Right lobe of liver (tissue), 6 donors: ENCODE results near the gene MYOC. TPM values are rescaled to one million over a fixed set of nuclear protein-coding genes. Genes with fewer than 3 reads are reported as not detected.

Experiments
- ATAC-seq, 4 donors: fragments of 200-7000 bp; cut with Tn5 transposase; one replicate each; pipeline ENCODE4 v1.9.1; 2020; ENCODE audit warnings: mild to moderate bottlenecking in 4 of 4, moderate library complexity in 4 of 4
- DNase-seq, 3 donors: peaks; one replicate each; pipeline ENCODE4 v3.0.0-alpha.2; 2020
- H3K27ac ChIP-seq, 3 donors: fragments of 200-600 bp; one replicate each; pipeline ENCODE4 v1.8.0; 2022
- H3K27me3 ChIP-seq, 2 donors: fragments of 200-600 bp; one replicate each; pipeline ENCODE4 v1.8.0; 2022
- H3K36me3 ChIP-seq, 4 donors: fragments of 200-600 bp; sonication (generic) in 1 of 4; one replicate each; pipeline versions ENCODE4 v1.5.1 to v1.8.0; 2017 to 2022; ENCODE audit warnings: control low read depth in 1 of 4
- H3K4me1 ChIP-seq, 4 donors: fragments of 200-600 bp; sonication (generic) in 1 of 4; one replicate each; pipeline versions ENCODE4 v1.5.1 to v1.8.0; 2017 to 2022; ENCODE audit warnings: control low read depth in 1 of 4
- H3K4me3 ChIP-seq, 3 donors: fragments of 200-600 bp; one replicate each; pipeline ENCODE4 v1.8.0; 2022
- H3K9me3 ChIP-seq, 4 donors: fragments of 200-600 bp; sonication (generic) in 1 of 4; one replicate each; pipeline versions ENCODE4 v1.5.1 to v1.8.0; 2017 to 2022; ENCODE audit warnings: control low read depth in 1 of 4
- POLR2A ChIP-seq: fragments of 450-650 bp; IDR thresholded peaks from one replicate; pipeline ENCODE4 v1.6.1; 2017; ENCODE audit warnings: antibody characterized with exemption, mild to moderate bottlenecking
- WGBS: methylation state at CpG from one replicate; pipeline ENCODE4 v1.1.6; 2018; ENCODE audit warnings: low coverage, low lambda C conversion rate; ENCODE audit not compliant: insufficient coverage; ENCODE audit errors: missing lambda C conversion rate; 5-methylcytosine and 5-hydroxymethylcytosine counted together
- intact Hi-C, 2 donors: fragments of 100-400 bp; cut with DNase I; formaldehyde crosslinking; loops; one replicate each; pipeline versions ENCODE4 v1.11.2 to v1.14.1; 2022
- total RNA-seq, 6 experiments: library from RNA; depleted of rRNA in 2 of 6; stranded (reverse); fragments of >200 nt in 2 of 6; fragmentation: NEBNext Ultra II Directional in 3 of 6; extraction: Animal tissue kit (Norgen Biotek cat#: 25700) in 3 of 6; gene quantifications; one replicate each; pipeline versions ENCODE4 v1.1.0 to v1.2.4, GENCODE V29; 2016 to 2023
- TF ChIP-seq, protein P1 (sequence below), 4 donors: fragments of 200-600 bp in 3 of 4; fragments of 450-650 bp in 1 of 4; IDR thresholded peaks; one replicate each; pipeline versions ENCODE4 v1.5.1 to v1.8.0; 2016 to 2022; ENCODE audit warnings: antibody characterized with exemption in 4 of 4, mild to moderate bottlenecking in 2 of 4
- donor health status: DM: no; HTN: yes; CAD: no.
- donor health status: DM: no; HTN: no; CAD: no.
- donor health status: DM: no; HTN: no; CAD: no.
- donor health status: DM: no; HTN: yes; CAD: no.
- donor health status: DM: no; HTN: yes; CAD: no.

The MYOC gene
- total RNA-seq, 6 experiments from 2014 or later, result not detected

DNA sequence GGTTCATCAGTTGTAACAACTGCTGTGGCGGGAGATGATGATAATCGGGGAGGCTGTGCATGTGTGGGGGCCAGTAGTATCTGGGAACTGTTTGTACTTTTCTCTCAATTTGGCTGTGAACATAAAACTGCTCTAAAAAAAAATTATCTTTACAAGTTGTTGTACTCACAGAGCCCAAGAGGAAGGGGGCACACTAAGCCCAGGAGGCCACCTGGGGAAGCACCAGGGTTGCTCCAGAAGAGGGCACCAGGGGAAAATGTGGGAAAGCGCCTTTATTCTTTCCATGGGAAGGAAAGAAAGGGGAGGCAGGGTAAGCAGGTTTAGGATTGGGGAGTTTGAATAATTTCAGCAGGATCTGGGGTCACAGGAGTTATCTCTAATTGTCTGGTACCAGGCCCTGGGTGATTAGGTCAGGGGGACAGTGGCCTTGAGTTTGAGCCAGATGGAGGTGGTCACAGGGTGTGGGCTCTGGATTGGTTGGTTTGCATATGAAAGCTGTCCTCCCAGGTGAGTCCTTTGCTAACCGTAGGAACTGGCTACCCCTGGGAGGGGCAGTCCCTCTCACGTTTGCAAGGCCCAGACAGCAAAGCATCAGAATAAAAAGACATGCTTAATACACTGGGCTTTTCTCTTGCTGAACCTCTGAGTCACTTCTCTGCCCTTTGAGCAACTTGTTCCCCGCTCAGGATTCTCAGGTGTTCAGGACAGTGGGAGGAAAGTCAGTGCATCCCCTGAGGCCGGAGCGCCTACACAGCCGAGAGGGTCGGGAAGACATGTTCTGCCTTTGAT, 11.2 kb downstream of the MYOC start:
- no peak for ATAC-seq
- TF ChIP-seq, protein P1, sequence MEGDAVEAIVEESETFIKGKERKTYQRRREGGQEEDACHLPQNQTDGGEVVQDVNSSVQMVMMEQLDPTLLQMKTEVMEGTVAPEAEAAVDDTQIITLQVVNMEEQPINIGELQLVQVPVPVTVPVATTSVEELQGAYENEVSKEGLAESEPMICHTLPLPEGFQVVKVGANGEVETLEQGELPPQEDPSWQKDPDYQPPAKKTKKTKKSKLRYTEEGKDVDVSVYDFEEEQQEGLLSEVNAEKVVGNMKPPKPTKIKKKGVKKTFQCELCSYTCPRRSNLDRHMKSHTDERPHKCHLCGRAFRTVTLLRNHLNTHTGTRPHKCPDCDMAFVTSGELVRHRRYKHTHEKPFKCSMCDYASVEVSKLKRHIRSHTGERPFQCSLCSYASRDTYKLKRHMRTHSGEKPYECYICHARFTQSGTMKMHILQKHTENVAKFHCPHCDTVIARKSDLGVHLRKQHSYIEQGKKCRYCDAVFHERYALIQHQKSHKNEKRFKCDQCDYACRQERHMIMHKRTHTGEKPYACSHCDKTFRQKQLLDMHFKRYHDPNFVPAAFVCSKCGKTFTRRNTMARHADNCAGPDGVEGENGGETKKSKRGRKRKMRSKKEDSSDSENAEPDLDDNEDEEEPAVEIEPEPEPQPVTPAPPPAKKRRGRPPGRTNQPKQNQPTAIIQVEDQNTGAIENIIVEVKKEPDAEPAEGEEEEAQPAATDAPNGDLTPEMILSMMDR (IDR thresholded peaks at IDR 0.05), result no peak
- TF ChIP-seq POLR2A, result no peak
- H3K4me1 ChIP-seq, result peaks cover 0 to 13% (median 2%) of the 10 kb centered on the region in 4 donors
- H3K27ac ChIP-seq, result no peak overlapping the region
- no peaks in the 10 kb centered on the region for H3K9me3 ChIP-seq
- H3K36me3 ChIP-seq, result no peaks in the 10 kb centered on the region
- H3K27me3 ChIP-seq, result no peaks in the 10 kb centered on the region
- H3K4me3 ChIP-seq, result no peak overlapping the region
- intact Hi-C loops, result loop anchor here in 1 of 2 donors (10.0 kb wide), 1 partner anchor 74 kb away; no protein-coding TSS in a partner anchor
- 54% methylated on average over 9 of the region's 10 CpGs for WGBS
- no peak for DNase-seq

DNA sequence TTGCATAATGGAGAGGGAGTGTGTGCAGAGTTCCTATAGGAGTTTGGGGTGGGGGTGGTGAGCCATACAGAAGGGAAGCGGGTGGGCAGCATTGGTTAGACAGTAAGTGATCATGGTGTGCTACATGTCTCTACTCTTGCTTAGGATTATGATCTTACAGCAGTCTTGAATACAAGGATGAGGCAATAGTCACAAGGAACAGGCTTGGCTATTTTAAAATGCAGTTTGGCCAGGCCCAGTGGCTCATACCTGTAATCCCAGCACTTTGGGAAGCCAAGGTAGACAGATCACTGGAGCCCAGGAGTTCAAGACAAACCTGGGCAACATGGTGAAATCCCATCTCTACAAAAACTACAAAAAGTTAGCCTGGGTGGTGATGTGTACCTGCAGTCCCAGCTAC, 12.3 kb downstream of the MYOC start:
- Histone ChIP-seq H3K4me3 (no peak overlapping the region), H3K27ac (no peak overlapping the region), H3K27me3 (no peaks in the 10 kb centered on the region), H3K4me1 (peaks cover 0 to 3% (median 1%) of the 10 kb centered on the region in 4 donors), H3K9me3 (no peaks in the 10 kb centered on the region), H3K36me3 (no peaks in the 10 kb centered on the region)
- DNase-seq (no peak), ATAC-seq (no peak)
- intact Hi-C loops, result loop anchor here in 1 of 2 donors (10.0 kb wide), 1 partner anchor 75 kb away; no protein-coding TSS in a partner anchor
- TF ChIP-seq, protein P1 (IDR thresholded peaks at IDR 0.05), result no peak
- no peak for TF ChIP-seq POLR2A
- WGBS, result 92% methylated on average over 1 of the region's 1 CpG

DNA sequence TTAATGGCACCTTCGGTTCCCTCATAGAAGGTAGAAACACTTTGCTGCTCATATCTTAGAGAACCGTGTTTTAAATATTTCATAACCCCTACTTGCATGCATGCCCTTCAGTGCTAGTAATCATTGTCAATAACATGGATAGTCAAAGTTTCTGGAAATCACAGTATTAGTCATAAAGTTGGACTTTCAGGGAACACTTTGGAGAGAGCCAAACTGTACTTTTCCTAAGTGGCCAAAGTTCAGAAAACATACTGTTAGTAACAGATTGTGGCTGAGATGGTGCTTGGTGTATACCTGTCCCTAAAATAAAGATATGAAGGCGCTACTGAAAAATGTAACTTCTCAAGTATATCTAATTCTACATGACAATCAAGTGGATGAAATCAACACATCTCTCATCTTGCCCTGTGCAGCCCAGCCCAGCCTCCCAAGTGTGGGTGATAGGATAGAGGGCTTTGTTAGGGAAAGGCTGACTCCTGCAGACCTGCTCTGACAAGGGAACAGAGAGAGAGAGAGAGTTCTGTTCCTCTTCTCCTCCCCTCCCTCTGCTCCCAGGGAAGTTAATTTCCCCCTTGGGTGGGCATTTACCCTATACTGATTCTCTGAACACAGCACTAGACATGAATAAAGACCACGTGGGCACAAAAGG, 14.4 kb downstream of the MYOC start:
- WGBS, result 58% methylated on average over 4 of the region's 4 CpGs
- Histone ChIP-seq H3K27ac (no peak overlapping the region), H3K36me3 (no peaks in the 10 kb centered on the region), H3K9me3 (no peaks in the 10 kb centered on the region), H3K4me3 (no peak overlapping the region), H3K4me1 (no peaks in the 10 kb centered on the region), H3K27me3 (no peaks in the 10 kb centered on the region)
- no peak for TF ChIP-seq POLR2A
- TF ChIP-seq, protein P1 (IDR thresholded peaks at IDR 0.05), result no peak
- DNase-seq (no peak), ATAC-seq (peak in 2 of 4 donors; percentile 24 to 83)
- intact Hi-C loops, result no loop called here

DNA sequence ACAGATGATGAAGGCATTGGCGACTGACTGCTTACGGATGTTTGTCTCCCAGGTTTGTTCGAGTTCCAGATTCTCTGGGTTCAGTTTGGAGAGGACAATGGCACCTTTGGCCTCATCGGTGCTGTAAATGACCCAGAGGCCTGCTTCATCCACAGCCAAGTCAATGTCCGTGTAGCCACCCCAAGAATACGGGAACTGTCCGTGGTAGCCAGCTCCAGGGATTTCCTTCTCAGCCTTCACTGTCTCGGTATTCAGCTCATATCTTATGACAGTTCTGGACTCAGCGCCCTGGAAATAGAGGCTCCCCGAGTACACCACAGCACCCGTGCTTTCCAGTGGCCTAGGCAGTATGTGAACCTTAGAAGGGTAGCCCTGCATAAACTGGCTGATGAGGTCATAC, 16.3 kb downstream of the MYOC start:
- Histone ChIP-seq H3K9me3 (no peaks in the 10 kb centered on the region), H3K27ac (no peak overlapping the region), H3K27me3 (no peaks in the 10 kb centered on the region), H3K4me3 (no peak overlapping the region), H3K36me3 (no peaks in the 10 kb centered on the region), H3K4me1 (no peaks in the 10 kb centered on the region)
- no peak for TF ChIP-seq POLR2A
- TF ChIP-seq, protein P1 (IDR thresholded peaks at IDR 0.05), result no peak
- intact Hi-C loops, result no loop called here
- DNase-seq (no peak), ATAC-seq (no peak)
- WGBS, result no CpG with 5 or more reads among the region's 11 CpGs
